GM18519 (cell line): ENCODE measurements around the gene UBTD2.
"Not testable (repeated sequence)": the region's sequence is repeated elsewhere in the genome, so short reads cannot be mapped to it uniquely, and the experiment has no call there.

Experiments
- ATAC-seq: cut with Tn5 transposase; IDR thresholded peaks from one replicate; pipeline ENCODE4 v1.9.1; 2021; ENCODE audit warnings: mild to moderate bottlenecking, moderate library complexity; ENCODE audit not compliant: unreplicated experiment, low FRiP score

The UBTD2 gene

GRCh38 chr5:172205984-172206383 lies 77.6 kb downstream of the UBTD2 start:
- ATAC-seq: not testable (repeated sequence)

DNA sequence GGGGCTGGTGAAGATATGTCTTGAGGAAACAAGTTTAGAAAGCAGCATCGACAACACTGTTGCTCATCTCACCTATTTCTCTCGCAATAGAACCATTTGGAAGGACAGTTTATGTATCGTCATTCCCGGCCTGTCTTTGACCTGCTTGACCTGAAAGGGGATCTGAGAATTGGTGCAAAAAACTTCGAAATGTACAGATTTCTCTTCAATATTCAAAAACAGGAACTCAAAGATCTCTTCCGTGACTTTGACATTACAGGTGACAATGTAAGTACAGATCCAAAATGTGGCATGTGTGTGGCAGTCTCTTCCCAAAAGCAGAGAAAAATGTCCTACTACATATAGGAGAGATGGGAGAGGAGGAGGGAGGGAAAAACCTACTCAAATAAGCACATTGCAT lies 83.1 kb downstream of the UBTD2 start:
- ATAC-seq: no peak

GRCh38 chr5:172199446-172199845 lies 84.1 kb downstream of the UBTD2 start:
- ATAC-seq: no peak

GRCh38 chr5:172197775-172198174 lies 85.8 kb downstream of the UBTD2 start:
- not testable (repeated sequence) for ATAC-seq

DNA sequence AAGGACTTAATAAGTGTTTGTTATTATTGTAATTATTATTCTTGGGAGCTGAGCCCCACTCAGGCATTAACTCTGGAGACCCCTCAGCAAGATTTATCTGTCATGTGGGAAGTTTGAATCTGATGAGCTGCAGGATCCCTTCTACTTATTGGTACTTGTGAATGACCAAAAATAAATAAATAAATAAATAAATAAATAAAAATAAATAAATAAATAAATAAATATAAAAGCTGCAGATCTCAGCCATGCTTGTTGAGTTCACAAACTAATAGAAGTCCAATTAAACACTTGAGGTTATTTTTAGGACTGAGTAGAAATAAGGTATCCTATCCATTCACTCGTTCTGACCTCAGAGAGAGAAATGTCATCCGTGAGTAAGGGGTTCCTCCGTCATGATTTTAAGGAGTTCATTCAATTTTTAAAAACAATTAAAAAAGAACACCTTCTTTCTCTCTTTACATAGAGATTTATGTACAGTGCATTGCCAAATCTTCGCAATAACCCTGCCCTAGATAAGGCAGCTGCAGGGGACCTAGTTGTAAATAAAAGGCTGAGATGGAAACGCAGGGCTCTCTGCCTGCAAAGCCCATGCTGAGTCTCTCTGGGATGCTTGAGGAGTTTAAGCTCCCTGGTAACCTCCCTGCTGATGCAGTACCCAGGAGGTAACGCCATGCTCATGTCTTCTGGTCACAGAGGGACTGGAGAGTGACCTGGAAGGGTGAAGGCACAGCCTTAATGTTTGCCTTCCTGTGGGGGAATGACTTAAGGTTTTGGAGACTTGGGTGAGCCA lies 88.4 kb downstream of the UBTD2 start:
- no peak for ATAC-seq

DNA sequence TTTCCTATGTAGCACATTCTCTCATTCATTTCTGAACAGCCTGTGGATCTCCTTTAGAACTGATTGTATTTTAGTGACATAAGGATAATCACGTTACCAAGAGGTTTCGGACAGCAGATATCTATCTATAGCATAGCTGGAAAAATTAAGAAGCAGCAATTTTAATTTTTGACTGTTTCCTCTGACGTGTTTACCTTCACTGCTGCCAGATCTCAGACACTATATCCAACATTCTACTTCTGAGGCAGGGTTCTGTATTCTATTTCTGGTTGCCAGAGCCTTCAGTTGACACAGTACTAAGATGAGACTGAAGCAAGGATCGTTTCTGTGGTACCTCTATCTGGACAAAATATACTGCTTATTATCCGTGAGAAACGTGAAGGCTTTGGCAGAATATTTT lies 89.7 kb downstream of the UBTD2 start, which contains the start of gene EFCAB9:
Gene EFCAB9 (plus strand): TSS at position 301 of the 400 bp plus-strand sequence. CDS start 1 bp downstream, at position 302.
- ATAC-seq: no peak

- ATAC-seq: no peak
These were observed 93.8 kb downstream of the UBTD2 start for GRCh38 chr5:172189693-172190296.

- no peak for ATAC-seq
These were observed 94.5 kb downstream of the UBTD2 start for GRCh38 chr5:172188893-172189692.

DNA sequence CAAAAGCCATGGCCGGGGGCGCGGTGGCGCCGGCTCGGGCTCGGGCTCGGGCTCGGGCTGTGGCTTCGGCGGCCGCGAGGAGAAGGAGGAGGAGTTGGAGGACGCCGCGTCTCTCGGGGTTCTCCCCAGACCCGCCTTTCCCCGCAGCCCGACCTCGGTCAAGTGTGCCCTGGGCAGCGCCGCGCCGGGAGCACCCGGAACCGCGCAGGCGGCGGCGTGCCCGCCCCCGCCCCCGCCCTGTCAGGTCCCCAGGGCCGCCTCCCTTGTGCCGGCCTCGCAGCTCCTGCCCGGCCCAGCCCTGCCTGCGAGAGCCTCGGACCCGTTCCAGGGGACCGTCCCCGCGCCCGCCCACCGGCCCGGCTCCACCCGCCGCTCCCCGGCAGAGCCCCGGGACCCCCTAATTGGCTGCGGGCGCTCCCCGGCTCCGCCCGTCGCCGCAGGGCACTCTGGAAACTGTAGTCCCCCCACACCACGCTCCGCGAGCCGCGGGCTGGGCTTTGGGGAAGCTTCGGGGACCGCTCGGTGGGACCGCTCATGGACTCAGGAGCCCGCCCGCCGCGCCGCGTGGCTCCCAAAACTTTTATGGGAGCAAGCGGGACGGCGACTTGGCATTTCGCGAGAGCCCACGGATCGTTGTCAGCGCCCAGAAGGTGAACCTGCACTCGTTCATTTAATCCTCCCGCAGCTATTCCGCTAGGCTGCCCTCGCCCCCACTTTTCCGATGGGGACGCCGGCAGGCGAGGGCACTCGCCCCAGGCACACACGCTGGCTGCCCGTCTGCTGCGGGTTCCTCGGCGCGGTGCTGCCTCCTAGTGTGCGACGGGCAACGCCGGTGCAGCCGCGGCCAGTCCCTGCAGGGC lies 95.3 kb downstream of the UBTD2 start, which contains the start of gene STK10:
Gene STK10 (minus strand): TSS at position 192 of the 860 bp plus-strand sequence. CDS start 182 bp downstream, at position 10.
- ATAC-seq: peak; percentile 67

- ATAC-seq: no peak
These were observed 96.2 kb downstream of the UBTD2 start for GRCh38 chr5:172187118-172188032.

- no peak for ATAC-seq
These were observed 97.4 kb downstream of the UBTD2 start for GRCh38 chr5:172186114-172186695.

- no peak for ATAC-seq
These were observed 98.5 kb downstream of the UBTD2 start for GRCh38 chr5:172185096-172185461.

GRCh38 chr5:172183881-172184280 lies 99.7 kb downstream of the UBTD2 start:
- no peak for ATAC-seq

DNA sequence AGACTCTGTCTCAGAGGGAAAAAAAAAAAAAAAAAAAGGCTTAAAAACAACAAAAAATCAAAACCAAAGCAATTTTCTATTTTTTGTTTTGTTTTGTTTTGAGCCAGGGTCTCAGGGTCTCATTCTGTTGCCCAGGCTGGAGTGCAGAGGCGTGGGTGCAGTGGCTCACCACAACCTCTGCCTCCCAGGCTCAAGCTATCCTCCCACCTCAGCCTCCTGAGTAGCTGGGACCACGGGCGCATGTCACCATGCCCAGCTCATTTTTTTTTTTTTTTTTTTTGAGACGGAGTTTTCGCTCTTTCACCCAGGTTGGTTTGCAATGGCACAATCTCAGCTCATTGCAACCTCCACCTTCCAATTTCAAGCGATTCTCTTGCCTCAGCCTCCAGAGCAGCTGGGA lies 101.3 kb downstream of the UBTD2 start:
- no peak for ATAC-seq

DNA sequence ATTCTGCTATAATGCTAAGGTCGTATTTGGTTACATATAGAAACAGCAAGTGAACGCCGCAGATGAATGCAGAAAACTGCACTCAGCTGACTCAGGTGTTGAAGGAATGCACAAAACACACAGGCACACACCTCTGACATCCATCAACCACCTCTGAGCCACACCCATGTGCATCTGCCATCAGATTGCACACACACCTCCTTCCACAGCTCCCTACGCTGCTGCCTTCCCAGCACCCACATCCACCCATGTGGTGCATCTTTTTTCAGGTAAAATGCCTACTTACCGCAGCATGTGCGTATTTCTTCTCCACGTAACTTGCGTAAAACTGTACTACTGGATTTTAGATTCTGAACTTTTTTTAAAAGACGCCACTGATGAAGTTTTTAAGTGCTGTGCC lies 102.6 kb downstream of the UBTD2 start:
- no peak for ATAC-seq

DNA sequence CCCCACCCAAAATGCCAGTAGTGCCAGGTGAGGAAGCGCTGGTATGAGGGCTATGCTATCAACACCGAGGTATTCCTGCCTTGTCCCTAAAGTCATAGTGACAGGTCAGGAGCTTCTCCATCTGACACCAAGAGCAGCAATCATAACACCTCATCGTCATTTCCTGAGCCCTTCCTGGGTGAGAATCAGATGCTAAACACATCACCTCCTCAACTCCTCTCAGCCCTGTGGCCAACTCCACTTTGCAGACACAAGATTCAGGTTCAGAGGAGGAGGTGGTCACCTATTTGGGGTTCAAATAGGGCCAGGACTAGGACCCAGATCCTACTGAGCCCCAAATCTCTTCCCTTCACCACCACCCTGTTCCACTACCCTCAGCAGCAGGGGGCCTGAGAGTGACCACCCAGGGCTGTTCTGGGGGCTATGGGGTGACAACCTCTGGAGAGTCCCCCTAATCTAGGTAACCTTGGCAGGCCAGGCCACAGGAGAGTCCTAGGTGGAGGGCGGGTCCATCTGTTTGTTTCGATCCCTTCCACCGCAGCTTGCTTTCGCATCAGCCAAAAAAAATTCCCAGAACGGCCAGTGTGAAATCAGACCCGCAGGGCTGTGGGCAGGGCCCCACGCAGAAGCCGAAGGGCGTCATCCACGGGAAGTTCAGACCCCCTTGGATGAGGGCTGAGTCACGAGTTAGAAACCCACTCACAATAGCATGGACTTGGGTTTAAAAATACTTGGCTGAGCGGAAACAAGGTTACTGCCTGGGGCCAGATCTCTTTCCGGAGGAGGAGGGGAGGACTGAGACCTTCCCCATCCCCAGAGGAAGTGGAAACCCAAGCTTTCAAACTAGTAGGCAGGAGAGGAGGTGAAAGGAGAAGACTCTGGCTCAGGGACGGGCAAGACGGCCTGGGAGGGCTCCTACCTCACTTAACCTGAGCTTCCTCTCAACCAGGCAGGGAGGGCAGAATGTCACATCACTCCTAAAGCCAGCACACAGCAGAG lies 104.3 kb downstream of the UBTD2 start:
- ATAC-seq: no peak

GRCh38 chr5:172178301-172178987 lies 105.1 kb downstream of the UBTD2 start:
- no peak for ATAC-seq
